Mesodermal cell (in vitro differentiated cells): ENCODE data around the gene PLA2G3.

Experiments used
- H3K27ac ChIP-seq: 2 replicates; pipeline ENCODE4 v1.7.0; 2013; ENCODE audit warnings: mild to moderate bottlenecking, low read depth, low read length, moderate library complexity; ENCODE audit not compliant: severe bottlenecking
- H3K36me3 ChIP-seq: 2 replicates; pipeline ENCODE4 v1.7.1; 2013; ENCODE audit warnings: mild to moderate bottlenecking, low read length, moderate library complexity; ENCODE audit not compliant: control insufficient read depth, insufficient read depth
- H3K4me1 ChIP-seq: one replicate; pipeline ENCODE4 v1.7.1; 2013; ENCODE audit warnings: mild to moderate bottlenecking, low read length; ENCODE audit not compliant: insufficient read depth, control insufficient read depth, poor library complexity, severe bottlenecking
- H3K4me3 ChIP-seq: 2 replicates; pipeline ENCODE4 v1.7.0; 2013; ENCODE audit warnings: low read length, control low read depth, mild to moderate bottlenecking; ENCODE audit not compliant: insufficient read depth, poor library complexity, severe bottlenecking; ENCODE audit errors: extremely low read depth
- H3K9me3 ChIP-seq: 2 replicates; pipeline ENCODE4 v1.7.1; 2013; ENCODE audit warnings: mild to moderate bottlenecking, low read length, moderate library complexity; ENCODE audit not compliant: control insufficient read depth
- WGBS, 2 experiments: methylation state at CpG; one replicate each; pipeline ENCODE4 v1.1.5; 2013; ENCODE audit warnings: missing lambda C conversion rate in 2 of 2; ENCODE audit not compliant: insufficient coverage in 2 of 2; 5-methylcytosine and 5-hydroxymethylcytosine counted together

PLA2G3 gene

GRCh38 chr22:31107178-31107893, 33.0 kb downstream of the PLA2G3 start, which contains the start of gene SELENOM:
Gene SELENOM, minus strand, starts transcription at chr22:31107568. Its CDS starts 63 bp downstream, at chr22:31107505.
- Histone ChIP-seq H3K36me3 (peaks cover 16% of the 10 kb centered on the region), H3K9me3 (no peaks in the 10 kb centered on the region), H3K4me1 (peaks cover 10% of the 10 kb centered on the region), H3K4me3 (peak within 1 kb of the TSS; percentile 62), H3K27ac (peak within 1 kb of the TSS; percentile 36)
- WGBS, 2 experiments = 2% methylated on average over 43 to 46 of the region's 67 CpGs

DNA sequence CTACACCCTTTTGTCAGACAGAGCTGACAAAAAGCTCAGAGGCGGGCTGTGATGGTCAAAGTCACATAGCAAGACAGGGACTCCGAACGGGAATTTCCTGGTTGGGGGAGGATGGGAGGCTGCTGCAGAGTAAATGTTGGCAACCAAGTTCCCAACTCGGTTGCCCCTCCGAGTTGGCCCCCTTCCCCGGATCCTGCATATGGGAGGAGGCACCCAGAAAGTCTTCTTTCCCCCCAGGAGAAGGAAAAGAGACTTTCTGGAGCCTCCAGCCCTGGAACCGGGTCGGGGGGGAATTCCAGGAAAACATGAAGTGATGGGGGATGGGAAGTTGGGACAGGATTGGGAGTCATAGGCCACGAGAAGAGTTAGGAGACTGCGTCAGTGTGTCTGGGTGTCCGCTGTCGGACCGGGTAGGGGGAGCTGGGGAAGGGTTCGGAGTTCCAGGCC, 33.6 kb downstream of the PLA2G3 start:
- no peak overlapping the region for H3K27ac ChIP-seq
- peaks cover 16% of the 10 kb centered on the region for H3K36me3 ChIP-seq
- WGBS, 2 experiments = 53 to 54% methylated on average over 7 to 10 of the region's 14 CpGs
- H3K4me3 ChIP-seq = peak overlapping the region; percentile 62
- H3K4me1 ChIP-seq = peaks cover 12% of the 10 kb centered on the region
- no peaks in the 10 kb centered on the region for H3K9me3 ChIP-seq

- Histone ChIP-seq H3K36me3 (peaks cover 19% of the 10 kb centered on the region), H3K4me1 (peaks cover 12% of the 10 kb centered on the region), H3K4me3 (no peak overlapping the region), H3K27ac (no peak overlapping the region), H3K9me3 (no peaks in the 10 kb centered on the region)
- 86 to 90% methylated on average over 2 to 3 of the region's 4 CpGs for WGBS, 2 experiments
These were observed 34.2 kb downstream of the PLA2G3 start for GRCh38 chr22:31106001-31106571.

DNA sequence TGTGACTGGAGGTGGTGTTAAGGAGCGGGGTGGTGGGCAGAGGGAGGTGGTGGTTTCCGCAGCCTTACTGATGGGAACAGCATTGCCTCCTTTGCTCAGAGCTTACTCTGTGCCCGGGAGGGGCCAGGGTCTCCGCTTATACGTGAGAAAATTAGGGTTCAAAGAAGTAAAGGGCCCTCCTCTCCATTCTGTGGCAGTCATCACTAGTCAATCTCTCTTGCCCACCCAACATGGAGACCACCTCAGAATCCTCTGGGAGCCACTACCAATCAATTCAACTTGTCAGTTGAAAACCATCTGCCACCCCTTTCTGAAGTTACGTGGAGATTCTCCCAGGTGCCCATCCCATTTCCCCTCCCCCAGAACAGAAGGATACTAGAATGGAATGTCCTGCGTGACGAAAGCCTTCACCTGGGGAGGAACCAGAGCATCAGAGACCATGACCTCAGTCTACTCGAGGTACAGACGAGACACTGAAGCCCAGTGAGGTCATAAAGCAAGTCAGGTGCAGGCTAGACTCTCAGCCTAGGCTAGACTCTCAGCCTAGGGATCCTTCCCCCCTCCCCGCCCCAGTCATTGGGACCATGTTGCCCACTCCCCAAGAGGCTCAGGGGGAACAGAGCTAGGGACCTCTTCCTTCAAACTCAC, 34.9 kb downstream of the PLA2G3 start:
- Histone ChIP-seq H3K36me3 (peaks cover 23% of the 10 kb centered on the region), H3K27ac (no peak overlapping the region), H3K4me1 (peaks cover 12% of the 10 kb centered on the region), H3K9me3 (no peaks in the 10 kb centered on the region), H3K4me3 (no peak overlapping the region)
- WGBS, 2 experiments = 67 to 77% methylated on average over 6 to 11 of the region's 11 CpGs

GRCh38 chr22:31104869-31105268, 35.4 kb downstream of the PLA2G3 start:
- Histone ChIP-seq H3K27ac (no peak overlapping the region), H3K4me1 (peaks cover 12% of the 10 kb centered on the region), H3K9me3 (no peaks in the 10 kb centered on the region), H3K4me3 (no peak overlapping the region), H3K36me3 (peaks cover 28% of the 10 kb centered on the region)
- WGBS, 2 experiments = 24 to 25% methylated on average over 23 to 30 of the region's 35 CpGs

- no peak overlapping the region for H3K27ac ChIP-seq
- H3K4me3 ChIP-seq = no peak overlapping the region
- no peaks in the 10 kb centered on the region for H3K9me3 ChIP-seq
- WGBS, 2 experiments = 93 to 95% methylated on average over 21 to 23 of the region's 33 CpGs
- peaks cover 36% of the 10 kb centered on the region for H3K36me3 ChIP-seq
- H3K4me1 ChIP-seq = peaks cover 12% of the 10 kb centered on the region
These were observed 36.2 kb downstream of the PLA2G3 start for GRCh38 chr22:31103899-31104694.

DNA sequence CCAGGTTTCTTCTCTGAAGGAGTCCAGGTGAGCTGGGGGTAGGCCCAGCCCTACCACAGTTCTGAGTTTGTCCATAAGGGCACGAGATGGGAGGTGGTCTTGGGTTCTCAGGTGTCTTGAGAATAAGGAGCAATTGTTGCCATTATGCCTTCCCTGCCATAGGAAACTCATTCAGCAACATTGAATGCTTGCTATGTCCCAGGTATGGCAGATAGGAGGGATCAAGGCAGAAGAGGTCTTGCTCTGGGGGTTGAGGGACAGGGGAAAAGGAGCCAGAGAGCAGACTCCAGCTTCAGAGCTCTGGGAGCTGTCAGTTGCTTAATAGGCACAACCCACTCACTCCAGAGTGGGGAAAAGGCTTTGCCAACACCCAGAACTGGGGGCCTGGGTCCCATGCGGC, 37.2 kb downstream of the PLA2G3 start:
- Histone ChIP-seq H3K9me3 (no peaks in the 10 kb centered on the region), H3K36me3 (peaks cover 46% of the 10 kb centered on the region), H3K4me1 (peaks cover 12% of the 10 kb centered on the region), H3K27ac (peak overlapping the region; percentile 81), H3K4me3 (no peak overlapping the region)
- WGBS, 2 experiments = 94 to 100% methylated on average over 2 of the region's 2 CpGs

- Histone ChIP-seq H3K36me3 (peaks cover 51% of the 10 kb centered on the region), H3K4me3 (no peak overlapping the region), H3K27ac (peak overlapping the region; percentile 81), H3K9me3 (no peaks in the 10 kb centered on the region), H3K4me1 (peaks cover 12% of the 10 kb centered on the region)
- WGBS, 2 experiments = 81 to 90% methylated on average over 6 to 8 of the region's 8 CpGs
These were observed 37.7 kb downstream of the PLA2G3 start for GRCh38 chr22:31102441-31103081.

DNA sequence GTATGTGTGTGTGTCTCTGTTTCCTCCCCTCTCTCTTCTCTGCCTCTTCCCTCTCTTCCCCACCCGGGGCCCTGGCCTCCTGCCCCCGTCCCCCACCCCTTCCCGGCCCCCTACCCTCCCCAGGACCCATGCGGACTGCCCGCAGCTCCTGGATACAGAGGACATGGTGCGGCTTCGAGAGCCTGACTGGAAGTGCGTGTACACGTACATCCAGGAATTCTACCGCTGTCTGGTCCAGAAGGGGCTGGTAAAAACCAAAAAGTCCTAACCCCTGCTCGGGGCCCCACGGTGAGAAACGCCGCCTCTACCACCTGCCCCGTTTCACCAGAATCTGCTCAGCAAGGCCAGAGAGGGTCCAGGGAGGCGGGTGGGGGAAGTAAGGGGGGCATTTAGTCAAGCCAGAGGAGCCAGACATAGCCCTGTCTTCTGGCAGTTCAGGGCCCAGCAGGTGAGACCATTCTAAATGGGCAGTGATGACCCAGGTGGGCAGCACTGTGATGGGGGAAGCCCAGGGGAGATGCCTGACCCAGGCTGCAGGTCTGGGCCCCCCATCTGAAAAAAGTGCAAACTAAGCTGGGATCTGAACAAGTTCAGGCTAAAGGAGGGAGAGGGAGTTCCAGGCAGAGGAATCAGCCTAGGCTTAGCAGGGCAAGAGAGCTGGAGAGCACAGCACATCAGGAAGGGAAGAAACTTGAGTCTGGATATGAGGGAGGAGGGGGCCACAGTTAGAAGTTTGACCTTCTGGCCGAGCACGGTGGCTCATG, 39.4 kb downstream of the PLA2G3 start:
- H3K4me1 ChIP-seq = peaks cover 12% of the 10 kb centered on the region
- H3K9me3 ChIP-seq = no peaks in the 10 kb centered on the region
- no peak overlapping the region for H3K27ac ChIP-seq
- 96 to 98% methylated on average over 11 to 13 of the region's 18 CpGs for WGBS, 2 experiments
- H3K4me3 ChIP-seq = no peak overlapping the region
- peaks cover 62% of the 10 kb centered on the region for H3K36me3 ChIP-seq
